Measurements from ENCODE around the gene MAEA. TPM values are rescaled to one million over a fixed set of nuclear protein-coding genes. Genes with fewer than 3 reads are reported as not detected.
A peak's percentile ranks its signal among the peaks of the same experiment; 100 is the strongest.

MAEA gene
- total and polyA plus RNA-seq, 9 of the 15 experiments (the other 6 are each of a cell fraction or from before 2014, with no cell fraction given) = 2.1 to 86.5 (median 45.0) TPM

GRCh38 chr4:1340181-1340747, 50.6 kb downstream of the MAEA start:
- FAIRE-seq = no peak
- H3K9ac ChIP-seq (ENCODE audit: insufficient read depth in 1 of 2, low read depth in 2 of 2, low read length in 2 of 2) = no peak overlapping the region
- POLR2A ChIA-PET = interaction anchor here (0.7 kb wide), 1 partner anchor 214 kb away, joined by 3 read pairs; no protein-coding TSS in a partner anchor

GRCh38 chr4:1340861-1341260, 51.2 kb downstream of the MAEA start:
- Histone ChIP-seq H3K9me3 (replicated peaks; ENCODE audit: control insufficient read depth, insufficient read depth, low read depth, low read length) (no peaks in the 10 kb centered on the region), H3K36me3 (ENCODE audit: control insufficient read depth, insufficient read depth, low read length) (peaks cover 56% of the 10 kb centered on the region; the same call in 2 of the 3 replicates), H3K4me3 (no peak overlapping the region), H3K27me3 (ENCODE audit: control insufficient read depth in 2 of 2, insufficient read depth in 2 of 2, low read length in 2 of 2) (no peaks in the 10 kb centered on the region), H4K20me1 (replicated peaks; ENCODE audit: control insufficient read depth, insufficient read depth, low read length) (no peaks in the 10 kb centered on the region), H2AFZ (ENCODE audit: low read depth, low read length) (no peak overlapping the region), H3K9ac (ENCODE audit: insufficient read depth in 1 of 2, low read depth in 2 of 2, low read length in 2 of 2) (no peak overlapping the region), H3K4me1 (replicated peaks in 1 of 2; ENCODE audit: control insufficient read depth in 2 of 2, insufficient read depth in 2 of 2, low read length in 2 of 2) (peaks cover 4 to 16% of the 10 kb centered on the region in 2 experiments; a peak in 3 of 5 replicates), H3K27ac (ENCODE audit: extremely low read depth, low read depth, low read length) (no peak overlapping the region), H3K79me2 (ENCODE audit: control insufficient read depth, insufficient read depth, low read length) (peaks cover 4% of the 10 kb centered on the region; the same call in 2 of the 3 replicates), H3K9me1 (ENCODE audit: control insufficient read depth, insufficient read depth, low read length) (no peaks in the 10 kb centered on the region), H3K4me2 (ENCODE audit: insufficient read depth, low read length) (no peak overlapping the region)
- TF ChIP-seq RBM22 (IDR thresholded peaks at IDR 0.05; ENCODE audit: low read depth, low read length, poor library complexity, severe bottlenecking) (peak; percentile 57), POLR2G (IDR thresholded peaks at IDR 0.05; ENCODE audit: low read depth, low read length) (peak; percentile 58), CHD1 (IDR thresholded peaks at IDR 0.05; ENCODE audit: low read length) (no peak)
- POLR2A ChIA-PET = interaction anchor here (0.7 kb wide), 1 partner anchor 214 kb away, joined by 3 read pairs; no protein-coding TSS in a partner anchor
- in situ Hi-C loops (cut with MboI) (no loop called here), intact Hi-C loops (cut with micrococcal nuclease) (no loop called here)
- CTCF ChIA-PET (ENCODE audit: low intra/inter-chr PET ratio) = no interaction called here
- ATAC-seq = no peak
- BruUV-seq (replicated peaks) = no TSS peak
- WGBS (ENCODE audit: insufficient coverage, low coverage, missing lambda C conversion rate) = 96% methylated on average over 20 of the region's 20 CpGs
- FAIRE-seq = no peak
- no peak for DNase-seq (ENCODE audit: extremely low read depth in 1 of 4, low spot score in 3 of 4)

More at GRCh38 chr4:1340181-1340747, 50.6 kb downstream of the MAEA start:
- no peak for DNase-seq (ENCODE audit: extremely low read depth in 1 of 4, low spot score in 3 of 4)
- peak; percentile 44 for TF ChIP-seq RBM22 (IDR thresholded peaks at IDR 0.05; ENCODE audit: low read depth, low read length, poor library complexity, severe bottlenecking)
- peak; percentile 57 for TF ChIP-seq POLR2G (IDR thresholded peaks at IDR 0.05; ENCODE audit: low read depth, low read length)
- TF ChIP-seq HNRNPL (IDR thresholded peaks at IDR 0.05; ENCODE audit: low read depth, low read length) = no peak
- no peak for TF ChIP-seq SRSF7 (optimal IDR thresholded peaks at IDR 0.05; ENCODE audit: low read depth, low read length)
- no peak for TF ChIP-seq KAT2B (IDR thresholded peaks at IDR 0.05; ENCODE audit: low read depth, low read length)
- WGBS (ENCODE audit: insufficient coverage, low coverage, missing lambda C conversion rate) = 90% methylated on average over 24 of the region's 29 CpGs
- in situ Hi-C loops (cut with MboI) = no loop called here
- H4K20me1 ChIP-seq (replicated peaks; ENCODE audit: control insufficient read depth, insufficient read depth, low read length) = no peaks in the 10 kb centered on the region
- H3K4me3 ChIP-seq = no peak overlapping the region
- no peaks in the 10 kb centered on the region for H3K9me3 ChIP-seq (replicated peaks; ENCODE audit: control insufficient read depth, insufficient read depth, low read depth, low read length)
- H3K4me1 ChIP-seq (replicated peaks in 1 of 2; ENCODE audit: control insufficient read depth in 2 of 2, insufficient read depth in 2 of 2, low read length in 2 of 2) = peaks cover 0 to 10% of the 10 kb centered on the region in 2 experiments; a peak in 2 of 5 replicates
- H3K27me3 ChIP-seq (ENCODE audit: control insufficient read depth in 2 of 2, insufficient read depth in 2 of 2, low read length in 2 of 2) = no peaks in the 10 kb centered on the region
- no peak overlapping the region for H3K4me2 ChIP-seq (ENCODE audit: insufficient read depth, low read length)
- H3K79me2 ChIP-seq (ENCODE audit: control insufficient read depth, insufficient read depth, low read length) = no peaks in the 10 kb centered on the region; the same call in 2 of the 3 replicates
- no TSS peak for BruUV-seq (replicated peaks)
- H3K27ac ChIP-seq (ENCODE audit: extremely low read depth, low read depth, low read length) = no peak overlapping the region
- CTCF ChIA-PET (ENCODE audit: low intra/inter-chr PET ratio) = no interaction called here
- intact Hi-C loops (cut with micrococcal nuclease) = no loop called here
- H3K36me3 ChIP-seq (ENCODE audit: control insufficient read depth, insufficient read depth, low read length) = peaks cover 56% of the 10 kb centered on the region; the same call in 2 of the 3 replicates
- H3K9me1 ChIP-seq (ENCODE audit: control insufficient read depth, insufficient read depth, low read length) = no peaks in the 10 kb centered on the region
- ATAC-seq = no peak
- no peak overlapping the region for H2AFZ ChIP-seq (ENCODE audit: low read depth, low read length)
